ENCODE measurements around the gene INPP5D.

GRCh38 chr2:233256048-233256447 lies 195.9 kb downstream of the INPP5D start:
- no peak for TF ChIP-seq POLR2A (IDR thresholded peaks at IDR 0.05; ENCODE audit: low read length)
- TF ChIP-seq ESRRA (IDR thresholded peaks at IDR 0.05; ENCODE audit: borderline replicate concordance, low read length), result no peak
- TF ChIP-seq, protein P1, sequence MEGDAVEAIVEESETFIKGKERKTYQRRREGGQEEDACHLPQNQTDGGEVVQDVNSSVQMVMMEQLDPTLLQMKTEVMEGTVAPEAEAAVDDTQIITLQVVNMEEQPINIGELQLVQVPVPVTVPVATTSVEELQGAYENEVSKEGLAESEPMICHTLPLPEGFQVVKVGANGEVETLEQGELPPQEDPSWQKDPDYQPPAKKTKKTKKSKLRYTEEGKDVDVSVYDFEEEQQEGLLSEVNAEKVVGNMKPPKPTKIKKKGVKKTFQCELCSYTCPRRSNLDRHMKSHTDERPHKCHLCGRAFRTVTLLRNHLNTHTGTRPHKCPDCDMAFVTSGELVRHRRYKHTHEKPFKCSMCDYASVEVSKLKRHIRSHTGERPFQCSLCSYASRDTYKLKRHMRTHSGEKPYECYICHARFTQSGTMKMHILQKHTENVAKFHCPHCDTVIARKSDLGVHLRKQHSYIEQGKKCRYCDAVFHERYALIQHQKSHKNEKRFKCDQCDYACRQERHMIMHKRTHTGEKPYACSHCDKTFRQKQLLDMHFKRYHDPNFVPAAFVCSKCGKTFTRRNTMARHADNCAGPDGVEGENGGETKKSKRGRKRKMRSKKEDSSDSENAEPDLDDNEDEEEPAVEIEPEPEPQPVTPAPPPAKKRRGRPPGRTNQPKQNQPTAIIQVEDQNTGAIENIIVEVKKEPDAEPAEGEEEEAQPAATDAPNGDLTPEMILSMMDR (IDR thresholded peaks at IDR 0.05), result no peak
- TF ChIP-seq CEBPB (IDR thresholded peaks at IDR 0.05), result no peak
- TF ChIP-seq, protein P2, sequence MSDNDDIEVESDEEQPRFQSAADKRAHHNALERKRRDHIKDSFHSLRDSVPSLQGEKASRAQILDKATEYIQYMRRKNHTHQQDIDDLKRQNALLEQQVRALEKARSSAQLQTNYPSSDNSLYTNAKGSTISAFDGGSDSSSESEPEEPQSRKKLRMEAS (IDR thresholded peaks at IDR 0.05), result no peak
- TF ChIP-seq, protein P3, sequence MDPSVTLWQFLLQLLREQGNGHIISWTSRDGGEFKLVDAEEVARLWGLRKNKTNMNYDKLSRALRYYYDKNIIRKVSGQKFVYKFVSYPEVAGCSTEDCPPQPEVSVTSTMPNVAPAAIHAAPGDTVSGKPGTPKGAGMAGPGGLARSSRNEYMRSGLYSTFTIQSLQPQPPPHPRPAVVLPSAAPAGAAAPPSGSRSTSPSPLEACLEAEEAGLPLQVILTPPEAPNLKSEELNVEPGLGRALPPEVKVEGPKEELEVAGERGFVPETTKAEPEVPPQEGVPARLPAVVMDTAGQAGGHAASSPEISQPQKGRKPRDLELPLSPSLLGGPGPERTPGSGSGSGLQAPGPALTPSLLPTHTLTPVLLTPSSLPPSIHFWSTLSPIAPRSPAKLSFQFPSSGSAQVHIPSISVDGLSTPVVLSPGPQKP (IDR thresholded peaks at IDR 0.05; ENCODE audit: low read depth, low read length), result no peak
- no peak for TF ChIP-seq RAD21 (conservative IDR thresholded peaks at IDR 0.05 in 1 of 2, IDR thresholded peaks at IDR 0.05 in 1 of 2)
- TF ChIP-seq POLR2AphosphoS2 (conservative IDR thresholded peaks at IDR 0.05; ENCODE audit: low read length), result no peak
- no peak for TF ChIP-seq EP300 (IDR thresholded peaks at IDR 0.05)
- no peak for TF ChIP-seq USF2 (IDR thresholded peaks at IDR 0.05)
- TF ChIP-seq, protein P4, sequence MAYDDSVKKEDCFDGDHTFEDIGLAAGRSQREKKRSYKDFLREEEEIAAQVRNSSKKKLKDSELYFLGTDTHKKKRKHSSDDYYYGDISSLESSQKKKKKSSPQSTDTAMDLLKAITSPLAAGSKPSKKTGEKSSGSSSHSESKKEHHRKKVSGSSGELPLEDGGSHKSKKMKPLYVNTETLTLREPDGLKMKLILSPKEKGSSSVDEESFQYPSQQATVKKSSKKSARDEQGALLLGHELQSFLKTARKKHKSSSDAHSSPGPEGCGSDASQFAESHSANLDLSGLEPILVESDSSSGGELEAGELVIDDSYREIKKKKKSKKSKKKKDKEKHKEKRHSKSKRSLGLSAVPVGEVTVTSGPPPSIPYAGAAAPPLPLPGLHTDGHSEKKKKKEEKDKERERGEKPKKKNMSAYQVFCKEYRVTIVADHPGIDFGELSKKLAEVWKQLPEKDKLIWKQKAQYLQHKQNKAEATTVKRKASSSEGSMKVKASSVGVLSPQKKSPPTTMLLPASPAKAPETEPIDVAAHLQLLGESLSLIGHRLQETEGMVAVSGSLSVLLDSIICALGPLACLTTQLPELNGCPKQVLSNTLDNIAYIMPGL (CRISPR knock-in tag; IDR thresholded peaks at IDR 0.05; ENCODE audit: borderline replicate concordance), result no peak
- TF ChIP-seq MYC (IDR thresholded peaks at IDR 0.05; ENCODE audit: borderline replicate concordance, low read length), result no peak

Measured in A549 (cell line).